Adipocyte (in vitro differentiated cells): ENCODE measurements around the gene CREB5.
"Not testable (repeated sequence)": the region's sequence is repeated elsewhere in the genome, so short reads cannot be mapped to it uniquely, and the experiment has no call there.

Experiments
- DNase-seq: peaks from one replicate; pipeline ENCODE4 v3.0.0-alpha.2; 2015; ENCODE audit warnings: low read depth
- H3K27me3 ChIP-seq: replicated peaks from 2 replicates; pipeline ENCODE4 v1.7.0; 2013; ENCODE audit warnings: mild to moderate bottlenecking, low read length, moderate library complexity; ENCODE audit not compliant: control insufficient read depth, insufficient read depth
- H3K36me3 ChIP-seq: 2 replicates; pipeline ENCODE4 v1.7.0; 2013; ENCODE audit warnings: low read length, mild to moderate bottlenecking, moderate library complexity; ENCODE audit not compliant: control insufficient read depth, insufficient read depth, severe bottlenecking
- H3K4me1 ChIP-seq: 2 replicates; pipeline ENCODE4 v1.7.0; 2013; ENCODE audit warnings: mild to moderate bottlenecking, low read length, moderate library complexity; ENCODE audit not compliant: control insufficient read depth, insufficient read depth
- H3K4me3 ChIP-seq: 2 replicates; pipeline ENCODE4 v1.7.0; 2013; ENCODE audit warnings: mild to moderate bottlenecking, low read length, moderate library complexity
- H3K9ac ChIP-seq: 2 replicates; pipeline ENCODE4 v1.7.0; 2013; ENCODE audit warnings: mild to moderate bottlenecking, low read length, moderate library complexity
- H3K9me3 ChIP-seq: 2 replicates; pipeline ENCODE4 v1.7.0; 2013; ENCODE audit warnings: mild to moderate bottlenecking, low read length, moderate library complexity; ENCODE audit not compliant: control insufficient read depth

Gene CREB5

GRCh38 chr7:28586736-28587135 is 174.4 kb downstream of the CREB5 start:
- no peaks in the 10 kb centered on the region for H3K27me3 ChIP-seq
- H3K9me3 ChIP-seq = no peaks in the 10 kb centered on the region
- no peak for DNase-seq
- H3K4me3 ChIP-seq = no peak overlapping the region
- H3K9ac ChIP-seq = no peak overlapping the region
- no peaks in the 10 kb centered on the region for H3K36me3 ChIP-seq
- no peaks in the 10 kb centered on the region for H3K4me1 ChIP-seq

GRCh38 chr7:28587211-28587610 is 174.9 kb downstream of the CREB5 start:
- no peaks in the 10 kb centered on the region for H3K27me3 ChIP-seq
- no peaks in the 10 kb centered on the region for H3K4me1 ChIP-seq
- no peak overlapping the region for H3K9ac ChIP-seq
- no peaks in the 10 kb centered on the region for H3K9me3 ChIP-seq
- peak; percentile 7 for DNase-seq
- H3K4me3 ChIP-seq = no peak overlapping the region
- H3K36me3 ChIP-seq = no peaks in the 10 kb centered on the region

GRCh38 chr7:28588602-28589001 is 176.3 kb downstream of the CREB5 start:
- Histone ChIP-seq H3K4me3 (no peak overlapping the region), H3K9me3 (no peaks in the 10 kb centered on the region), H3K9ac (no peak overlapping the region), H3K36me3 (no peaks in the 10 kb centered on the region), H3K27me3 (no peaks in the 10 kb centered on the region), H3K4me1 (no peaks in the 10 kb centered on the region)
- DNase-seq = no peak

GRCh38 chr7:28591041-28591674 is 178.8 kb downstream of the CREB5 start:
- H3K4me3 ChIP-seq = no peak overlapping the region
- DNase-seq = no peak
- H3K9me3 ChIP-seq = no peaks in the 10 kb centered on the region
- H3K4me1 ChIP-seq = no peaks in the 10 kb centered on the region
- no peaks in the 10 kb centered on the region for H3K36me3 ChIP-seq
- H3K9ac ChIP-seq = no peak overlapping the region
- no peaks in the 10 kb centered on the region for H3K27me3 ChIP-seq

GRCh38 chr7:28591725-28592349 is 179.5 kb downstream of the CREB5 start:
- H3K4me3 ChIP-seq = no peak overlapping the region
- DNase-seq = peak; percentile 4
- no peaks in the 10 kb centered on the region for H3K9me3 ChIP-seq
- no peaks in the 10 kb centered on the region for H3K36me3 ChIP-seq
- H3K9ac ChIP-seq = no peak overlapping the region
- H3K4me1 ChIP-seq = no peaks in the 10 kb centered on the region
- H3K27me3 ChIP-seq = no peaks in the 10 kb centered on the region

- no peaks in the 10 kb centered on the region for H3K27me3 ChIP-seq
- no peak for DNase-seq
- H3K4me3 ChIP-seq = no peak overlapping the region
- H3K9ac ChIP-seq = no peak overlapping the region
- no peaks in the 10 kb centered on the region for H3K36me3 ChIP-seq
- no peaks in the 10 kb centered on the region for H3K9me3 ChIP-seq
- no peaks in the 10 kb centered on the region for H3K4me1 ChIP-seq
These were observed 180.5 kb downstream of the CREB5 start for GRCh38 chr7:28592861-28593260.

GRCh38 chr7:28595076-28595475 is 182.8 kb downstream of the CREB5 start:
- H3K4me3 ChIP-seq = no peak overlapping the region
- no peak for DNase-seq
- no peaks in the 10 kb centered on the region for H3K27me3 ChIP-seq
- no peaks in the 10 kb centered on the region for H3K9me3 ChIP-seq
- no peaks in the 10 kb centered on the region for H3K36me3 ChIP-seq
- H3K9ac ChIP-seq = no peak overlapping the region
- H3K4me1 ChIP-seq = no peaks in the 10 kb centered on the region

- Histone ChIP-seq H3K36me3 (no peaks in the 10 kb centered on the region), H3K4me1 (no peaks in the 10 kb centered on the region), H3K9me3 (no peaks in the 10 kb centered on the region), H3K9ac (no peak overlapping the region), H3K4me3 (no peak overlapping the region), H3K27me3 (no peaks in the 10 kb centered on the region)
- DNase-seq = peak; percentile 7
These were observed 183.5 kb downstream of the CREB5 start for GRCh38 chr7:28595801-28596200.

GRCh38 chr7:28596245-28596935 is 184.1 kb downstream of the CREB5 start:
- Histone ChIP-seq H3K9ac (no peak overlapping the region), H3K4me1 (no peaks in the 10 kb centered on the region), H3K36me3 (no peaks in the 10 kb centered on the region), H3K4me3 (no peak overlapping the region), H3K9me3 (no peaks in the 10 kb centered on the region), H3K27me3 (no peaks in the 10 kb centered on the region)
- DNase-seq = peak; percentile 67

- no peak overlapping the region for H3K9ac ChIP-seq
- H3K4me1 ChIP-seq = no peaks in the 10 kb centered on the region
- no peaks in the 10 kb centered on the region for H3K36me3 ChIP-seq
- no peak overlapping the region for H3K4me3 ChIP-seq
- no peaks in the 10 kb centered on the region for H3K27me3 ChIP-seq
- H3K9me3 ChIP-seq = no peaks in the 10 kb centered on the region
- no peak for DNase-seq
These were observed 185.0 kb downstream of the CREB5 start for GRCh38 chr7:28597284-28597683.

- H3K9ac ChIP-seq, H3K9me3 ChIP-seq, H3K4me1 ChIP-seq, H3K27me3 ChIP-seq, H3K4me3 ChIP-seq, DNase-seq, H3K36me3 ChIP-seq: not testable (repeated sequence)
These were observed 185.7 kb downstream of the CREB5 start for GRCh38 chr7:28598037-28598436.
